Transverse colon (tissue), 4 donors: ENCODE measurements around the gene CPAMD8.

Experiments used
- EP300 ChIP-seq: sonication (generic); formaldehyde crosslinking; IDR thresholded peaks from one replicate; pipeline ENCODE4 v1.6.1; 2017; ENCODE audit warnings: antibody characterized with exemption, low read depth
- POLR2AphosphoS5 ChIP-seq, 3 donors: sonication (generic); formaldehyde crosslinking; IDR thresholded peaks; one replicate each; pipeline ENCODE4 v1.6.1; 2016; ENCODE audit warnings: antibody characterized with exemption in 3 of 3
- TF ChIP-seq, protein P1 (sequence below), 5 experiments: fragments of 200-600 bp in 3 of 5; fragments of 450-650 bp in 2 of 5; sonication (generic) in 3 of 5; IDR thresholded peaks; 1 replicate in 2 of 5; 2 replicates in 3 of 5; pipeline ENCODE4 v1.5.1; 2016 to 2017; ENCODE audit warnings: antibody characterized with exemption in 5 of 5, inconsistent platforms in 3 of 5, mild to moderate bottlenecking in 2 of 5, moderate library complexity in 1 of 5

- TF ChIP-seq, protein P1, sequence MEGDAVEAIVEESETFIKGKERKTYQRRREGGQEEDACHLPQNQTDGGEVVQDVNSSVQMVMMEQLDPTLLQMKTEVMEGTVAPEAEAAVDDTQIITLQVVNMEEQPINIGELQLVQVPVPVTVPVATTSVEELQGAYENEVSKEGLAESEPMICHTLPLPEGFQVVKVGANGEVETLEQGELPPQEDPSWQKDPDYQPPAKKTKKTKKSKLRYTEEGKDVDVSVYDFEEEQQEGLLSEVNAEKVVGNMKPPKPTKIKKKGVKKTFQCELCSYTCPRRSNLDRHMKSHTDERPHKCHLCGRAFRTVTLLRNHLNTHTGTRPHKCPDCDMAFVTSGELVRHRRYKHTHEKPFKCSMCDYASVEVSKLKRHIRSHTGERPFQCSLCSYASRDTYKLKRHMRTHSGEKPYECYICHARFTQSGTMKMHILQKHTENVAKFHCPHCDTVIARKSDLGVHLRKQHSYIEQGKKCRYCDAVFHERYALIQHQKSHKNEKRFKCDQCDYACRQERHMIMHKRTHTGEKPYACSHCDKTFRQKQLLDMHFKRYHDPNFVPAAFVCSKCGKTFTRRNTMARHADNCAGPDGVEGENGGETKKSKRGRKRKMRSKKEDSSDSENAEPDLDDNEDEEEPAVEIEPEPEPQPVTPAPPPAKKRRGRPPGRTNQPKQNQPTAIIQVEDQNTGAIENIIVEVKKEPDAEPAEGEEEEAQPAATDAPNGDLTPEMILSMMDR (IDR thresholded peaks at IDR 0.05): no peak
- TF ChIP-seq POLR2AphosphoS5 (IDR thresholded peaks at IDR 0.05) (no peak), EP300 (no peak)
Observed at GRCh38 chr19:16944626-16945363, 81.8 kb downstream of the CPAMD8 start.
